ELF-1 (cell line): ENCODE results near the gene EIF3K.
A peak's percentile ranks its signal among the peaks of the same experiment; 100 is the strongest.

Experiments
- DNase-seq: peaks from one replicate; pipeline ENCODE4 v3.0.0-alpha.2; 2016; ENCODE audit warnings: low read depth, low spot score

Gene EIF3K

DNA sequence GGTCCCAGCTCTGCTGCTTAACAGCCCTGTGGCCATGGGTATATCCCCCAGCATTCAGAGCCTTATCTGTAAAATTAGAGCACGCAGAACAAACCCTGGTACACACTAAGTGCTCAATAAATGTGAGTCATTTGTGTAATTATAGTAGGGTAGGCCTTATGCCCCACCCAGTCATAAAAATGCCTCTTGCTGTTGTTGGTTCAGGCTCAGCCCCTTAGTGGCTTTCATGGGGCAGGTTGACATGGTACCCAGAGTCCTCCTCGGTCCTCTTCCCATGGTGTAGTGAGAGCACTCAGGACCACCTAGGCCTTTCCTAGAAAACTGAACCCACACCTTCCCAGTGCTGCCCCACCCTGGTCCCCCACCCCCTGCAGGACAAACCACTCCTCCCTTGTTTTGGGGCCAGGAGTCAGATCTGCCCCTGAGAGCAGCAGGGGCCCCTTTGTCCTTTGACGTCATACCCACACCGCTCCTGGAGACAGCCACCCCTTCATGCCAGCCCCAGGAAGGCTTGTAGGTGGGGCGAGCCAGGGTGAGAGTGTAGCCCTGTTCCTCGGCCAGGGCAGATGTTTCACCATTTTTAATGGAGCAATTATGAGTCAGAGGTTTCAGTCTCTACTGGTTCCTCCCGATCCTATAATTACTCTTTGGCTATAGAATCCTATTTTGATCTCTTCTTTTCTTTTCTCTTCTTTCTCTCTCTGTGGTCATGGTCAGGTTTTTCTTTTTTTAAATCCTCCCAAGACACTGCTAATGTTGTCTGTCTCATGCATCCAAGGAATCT lies 65.3 kb downstream of the EIF3K start:
- no peak for DNase-seq

DNA sequence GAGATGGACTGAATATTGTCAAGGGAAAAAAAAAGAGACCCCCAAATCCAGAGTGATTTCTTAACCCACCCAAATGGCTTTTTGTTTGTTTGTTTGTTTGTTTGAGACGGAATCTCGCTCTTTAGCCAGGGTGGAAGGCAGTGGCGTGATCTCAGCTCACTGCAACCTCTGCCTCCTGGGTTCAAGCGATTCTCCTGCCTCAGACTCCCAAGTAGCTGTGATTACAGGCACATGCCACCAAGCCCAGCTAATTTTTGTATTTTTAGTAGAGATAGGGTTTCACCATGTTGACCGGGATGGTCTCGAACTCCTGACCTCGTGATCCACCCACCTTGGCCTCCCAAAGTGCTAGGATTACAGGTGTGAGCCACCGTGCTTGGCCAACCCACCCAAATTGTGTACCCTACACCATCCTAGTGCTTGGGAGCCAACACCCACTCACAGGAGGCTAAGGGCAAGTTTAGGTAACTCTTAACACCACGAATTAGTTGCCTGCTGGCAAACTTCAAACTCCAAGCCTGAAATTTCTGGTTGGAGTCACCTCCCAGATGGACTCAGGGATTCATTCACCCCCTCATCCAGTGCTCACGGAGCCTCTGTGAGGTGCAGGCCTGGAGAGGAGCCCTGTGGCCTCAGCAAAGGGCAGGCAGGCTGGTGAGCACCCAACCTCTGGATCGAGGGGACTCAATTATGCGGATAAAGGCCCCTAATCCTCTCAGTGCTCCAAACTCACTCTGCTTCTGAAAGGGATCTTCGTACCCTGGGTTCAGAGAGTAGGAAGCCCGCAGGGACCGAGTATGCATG lies 66.1 kb downstream of the EIF3K start:
- no peak for DNase-seq

DNA sequence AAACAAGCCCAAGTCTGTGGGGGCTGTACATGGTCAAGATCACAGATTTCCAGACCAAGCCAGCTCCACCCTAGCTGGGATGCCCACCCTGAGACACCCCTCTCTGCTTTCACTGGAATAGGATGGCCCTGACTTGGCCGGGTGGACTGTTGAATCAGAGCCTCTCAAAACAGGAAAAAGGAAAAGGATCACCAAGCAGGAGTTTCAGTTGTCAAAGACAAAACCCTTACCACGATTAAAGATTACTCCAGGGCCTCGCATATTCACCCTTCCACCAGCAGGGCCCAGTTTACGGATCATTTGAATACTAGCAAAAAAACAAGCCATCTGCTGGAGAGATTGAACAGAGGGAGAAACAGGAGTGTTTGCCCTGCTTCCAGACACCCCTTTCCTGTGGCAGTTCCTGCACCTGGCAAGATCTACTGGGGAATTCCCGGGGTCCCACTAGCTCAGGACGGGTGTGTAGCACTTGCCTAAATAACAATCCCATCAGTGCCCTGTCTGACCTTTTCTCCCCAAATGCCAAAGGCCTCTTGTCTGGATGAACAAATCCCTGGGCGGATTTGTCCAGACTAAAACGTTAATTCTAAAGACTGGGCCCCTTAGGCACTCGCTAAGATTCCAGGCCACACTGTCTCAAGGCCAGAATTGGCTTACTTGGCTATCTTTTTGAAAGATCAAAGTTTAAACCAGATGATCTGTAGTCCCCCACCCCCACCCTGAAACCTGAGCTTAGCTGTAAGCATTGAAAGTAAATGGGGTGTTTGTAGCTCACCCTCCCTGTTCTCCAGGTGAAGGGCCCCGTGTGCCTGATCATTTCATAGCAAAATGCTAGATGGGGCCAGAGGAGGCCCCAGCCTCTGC lies 66.9 kb downstream of the EIF3K start:
- DNase-seq, result peak; percentile 85

DNA sequence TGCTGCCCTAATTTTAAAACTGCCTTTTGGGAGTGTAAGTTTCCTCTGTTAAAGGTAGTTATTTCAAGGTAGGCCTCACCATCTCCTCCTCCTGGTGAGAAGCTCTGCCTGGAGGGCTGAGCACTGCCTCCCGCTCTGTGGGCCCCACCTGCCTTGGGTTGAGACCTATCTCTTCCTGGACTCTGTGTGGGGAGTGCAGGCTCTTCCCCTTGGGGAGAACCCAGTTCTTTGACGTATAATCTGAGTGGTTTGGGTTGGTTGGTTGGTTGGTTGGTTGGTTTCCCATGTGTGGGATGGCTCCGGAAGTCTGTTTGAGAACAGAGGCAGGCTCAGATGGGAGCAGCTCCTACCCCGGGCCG lies 67.5 kb downstream of the EIF3K start:
- DNase-seq, result no peak
